ENCODE results near the gene NISCH.

The NISCH gene

DNA sequence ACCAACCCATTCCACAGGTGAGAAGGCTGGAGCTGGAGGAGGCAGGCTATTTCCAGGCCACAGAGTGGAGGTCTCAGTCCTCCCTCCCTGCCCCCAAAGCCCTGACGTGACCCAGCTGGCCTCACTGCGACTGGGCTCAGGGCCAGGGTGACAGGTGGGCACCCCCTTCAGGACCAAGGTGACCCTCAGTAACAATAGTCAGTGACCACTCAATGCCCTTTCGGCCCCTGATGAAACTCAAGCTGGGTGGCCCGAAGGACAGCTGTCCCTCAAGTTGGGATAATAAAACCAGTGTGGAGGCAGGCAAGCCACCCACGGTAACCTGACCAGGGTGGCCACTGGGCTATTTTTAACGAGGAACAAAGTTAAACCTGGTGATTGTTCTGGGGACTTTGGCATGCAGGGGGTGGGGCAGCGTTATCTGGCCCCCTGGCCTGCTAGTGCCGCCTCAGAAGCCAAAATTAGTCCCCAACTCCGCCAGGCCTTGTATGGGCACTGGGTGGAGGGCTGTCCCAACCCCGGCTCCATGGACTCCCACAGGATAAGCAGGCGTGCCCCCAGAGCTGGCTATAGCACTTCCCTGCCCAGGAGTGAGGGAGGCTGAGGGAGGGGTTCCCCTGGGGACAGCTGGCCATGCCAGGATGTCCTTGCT, 2.7 kb upstream of the NISCH start:
- TF ChIP-seq, protein P1, sequence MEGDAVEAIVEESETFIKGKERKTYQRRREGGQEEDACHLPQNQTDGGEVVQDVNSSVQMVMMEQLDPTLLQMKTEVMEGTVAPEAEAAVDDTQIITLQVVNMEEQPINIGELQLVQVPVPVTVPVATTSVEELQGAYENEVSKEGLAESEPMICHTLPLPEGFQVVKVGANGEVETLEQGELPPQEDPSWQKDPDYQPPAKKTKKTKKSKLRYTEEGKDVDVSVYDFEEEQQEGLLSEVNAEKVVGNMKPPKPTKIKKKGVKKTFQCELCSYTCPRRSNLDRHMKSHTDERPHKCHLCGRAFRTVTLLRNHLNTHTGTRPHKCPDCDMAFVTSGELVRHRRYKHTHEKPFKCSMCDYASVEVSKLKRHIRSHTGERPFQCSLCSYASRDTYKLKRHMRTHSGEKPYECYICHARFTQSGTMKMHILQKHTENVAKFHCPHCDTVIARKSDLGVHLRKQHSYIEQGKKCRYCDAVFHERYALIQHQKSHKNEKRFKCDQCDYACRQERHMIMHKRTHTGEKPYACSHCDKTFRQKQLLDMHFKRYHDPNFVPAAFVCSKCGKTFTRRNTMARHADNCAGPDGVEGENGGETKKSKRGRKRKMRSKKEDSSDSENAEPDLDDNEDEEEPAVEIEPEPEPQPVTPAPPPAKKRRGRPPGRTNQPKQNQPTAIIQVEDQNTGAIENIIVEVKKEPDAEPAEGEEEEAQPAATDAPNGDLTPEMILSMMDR (IDR thresholded peaks at IDR 0.05; ENCODE audit: control insufficient read depth, extremely low read depth, insufficient read depth): no peak
- H3K4me3 ChIP-seq (ENCODE audit: low read depth, low read length): no peak overlapping the region
- no peak for DNase-seq (ENCODE audit: low read depth)

DNA sequence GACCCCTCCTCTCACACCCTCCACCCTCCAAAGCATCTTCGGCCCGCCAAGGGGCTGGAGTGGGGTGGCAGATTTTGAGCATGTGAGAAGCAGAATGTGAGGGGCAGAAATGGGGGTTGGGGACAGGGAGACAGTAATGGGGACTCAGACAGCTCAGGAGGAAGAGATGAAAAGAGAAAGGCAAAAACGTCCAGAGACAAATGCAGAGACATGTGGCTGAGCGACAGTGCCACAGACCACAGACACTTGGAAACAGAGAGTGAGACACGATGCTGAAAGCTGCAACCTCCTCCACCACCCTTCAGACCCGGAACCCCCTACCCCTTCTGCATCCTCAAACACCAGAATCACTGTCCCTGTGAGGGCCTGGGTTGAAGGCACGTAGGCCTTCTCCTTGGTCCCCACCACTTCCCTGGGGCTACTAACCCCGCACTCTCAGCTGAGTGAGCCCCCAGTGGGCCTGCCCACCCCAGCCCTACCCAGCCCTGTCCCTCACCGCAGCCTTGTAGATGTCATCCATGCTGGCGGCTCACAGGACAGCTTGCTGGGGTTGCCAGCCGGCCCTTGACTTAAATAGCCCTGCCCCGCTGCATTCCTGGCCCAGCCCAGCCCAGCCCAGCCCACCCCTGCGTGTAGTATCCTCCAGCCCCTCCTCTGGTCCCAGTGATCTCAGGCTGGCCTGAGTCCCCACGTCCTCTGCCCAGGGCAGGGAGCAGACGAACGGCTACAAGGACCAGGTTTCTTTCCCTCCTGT, 1.7 kb upstream of the NISCH start, which contains the start of gene TNNC1:
Gene TNNC1, minus strand, starts transcription at position 546 of the 754 bp plus-strand sequence. Its CDS starts 26 bp downstream, at position 520.
- DNase-seq (ENCODE audit: low read depth): no peak
- peak within 1 kb of the TSS; percentile 75 for H3K4me3 ChIP-seq (ENCODE audit: low read depth, low read length)
- TF ChIP-seq, protein P1 (IDR thresholded peaks at IDR 0.05; ENCODE audit: control insufficient read depth, extremely low read depth, insufficient read depth): no peak

DNA sequence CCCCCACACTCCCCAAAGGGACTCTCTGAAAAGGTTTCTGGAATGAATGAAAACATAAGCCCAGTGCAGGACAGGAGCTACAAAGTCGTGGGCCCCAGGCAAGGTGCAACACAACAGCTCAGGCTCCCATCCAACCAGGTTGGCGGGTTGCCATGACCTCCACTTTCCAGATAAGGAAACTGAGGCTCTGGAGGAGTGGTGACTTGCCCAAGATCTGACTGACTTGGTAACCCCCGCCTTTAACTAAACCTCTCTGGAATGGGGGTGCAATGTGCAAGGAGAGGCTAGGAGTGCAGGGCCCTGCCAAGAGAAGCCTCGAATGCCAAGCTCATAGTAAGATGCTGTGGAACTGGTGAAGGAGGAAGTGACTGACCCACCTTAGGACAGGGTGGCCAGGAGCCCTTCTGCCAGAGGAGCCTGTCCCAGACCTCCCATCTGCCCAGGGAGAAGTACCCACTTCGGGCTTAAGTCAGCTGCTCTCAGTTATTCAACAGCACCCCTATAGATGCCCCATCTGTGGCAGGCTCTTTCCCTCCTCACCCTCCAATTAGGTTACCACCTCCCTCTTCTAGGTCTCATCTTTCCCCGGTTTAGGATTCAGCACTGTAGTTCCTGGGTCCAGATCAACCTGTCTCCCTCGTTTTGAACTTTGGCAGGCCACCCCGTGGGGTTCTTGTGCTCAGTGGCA, 1.0 kb upstream of the NISCH start:
- TF ChIP-seq, protein P1 (IDR thresholded peaks at IDR 0.05; ENCODE audit: control insufficient read depth, extremely low read depth, insufficient read depth): no peak
- H3K4me3 ChIP-seq (ENCODE audit: low read depth, low read length): peak overlapping the region; percentile 75
- DNase-seq (ENCODE audit: low read depth): no peak

DNA sequence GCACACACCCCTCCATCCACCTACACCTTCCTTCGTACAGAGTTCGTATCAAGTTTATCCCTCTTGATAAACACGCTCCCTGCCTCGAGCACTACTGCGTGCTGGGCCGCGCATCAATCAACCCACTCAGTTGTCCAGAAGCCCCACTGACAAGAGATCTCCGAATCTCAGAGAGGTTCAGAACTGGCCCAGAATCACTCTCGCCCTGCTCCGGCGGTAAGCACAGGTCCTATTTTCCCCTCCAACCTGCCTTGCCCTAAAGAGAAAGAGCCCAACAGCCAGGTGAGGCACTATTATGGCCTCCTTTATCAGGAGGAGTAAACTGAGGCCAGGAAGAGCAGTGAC, 494 bp upstream of the NISCH start:
- no peak for DNase-seq (ENCODE audit: low read depth)
- TF ChIP-seq, protein P1 (IDR thresholded peaks at IDR 0.05; ENCODE audit: control insufficient read depth, extremely low read depth, insufficient read depth): no peak
- H3K4me3 ChIP-seq (ENCODE audit: low read depth, low read length): peak overlapping the region; percentile 75

DNA sequence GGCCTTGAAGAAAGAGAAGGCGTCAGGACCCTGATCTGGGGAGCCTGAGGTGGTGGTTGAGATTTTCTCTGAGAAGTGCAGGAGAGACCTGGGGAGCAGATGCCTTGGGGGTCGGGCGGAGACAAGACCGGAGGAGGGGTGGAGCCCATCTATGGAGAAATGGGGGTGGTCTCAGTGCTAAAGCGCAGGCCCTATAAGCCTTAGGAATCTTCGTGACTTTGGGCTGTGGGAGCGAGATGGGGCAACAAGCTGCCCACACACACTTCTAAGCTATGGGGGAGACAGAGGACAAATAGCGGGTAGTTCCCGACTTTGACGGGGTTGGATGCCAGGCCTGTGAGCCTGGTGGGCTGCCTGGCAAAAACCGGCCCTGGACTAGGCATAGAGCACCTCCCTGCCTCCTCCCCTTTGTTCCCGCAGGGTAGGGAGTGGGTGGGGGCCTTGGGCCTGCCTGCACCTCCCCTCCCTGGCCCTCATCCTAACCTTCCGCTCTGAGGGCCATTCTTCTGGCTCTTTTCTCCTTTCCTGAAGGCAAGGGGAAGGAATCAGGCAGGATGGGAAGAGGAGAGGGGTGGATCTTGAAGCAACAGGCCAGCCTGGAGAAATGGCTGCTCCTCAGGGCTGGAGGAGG, 880 bp downstream of the NISCH start:
- TF ChIP-seq, protein P1 (IDR thresholded peaks at IDR 0.05; ENCODE audit: control insufficient read depth, extremely low read depth, insufficient read depth): no peak
- H3K4me3 ChIP-seq (ENCODE audit: low read depth, low read length): peak overlapping the region; percentile 75
- DNase-seq (ENCODE audit: low read depth): no peak

DNA sequence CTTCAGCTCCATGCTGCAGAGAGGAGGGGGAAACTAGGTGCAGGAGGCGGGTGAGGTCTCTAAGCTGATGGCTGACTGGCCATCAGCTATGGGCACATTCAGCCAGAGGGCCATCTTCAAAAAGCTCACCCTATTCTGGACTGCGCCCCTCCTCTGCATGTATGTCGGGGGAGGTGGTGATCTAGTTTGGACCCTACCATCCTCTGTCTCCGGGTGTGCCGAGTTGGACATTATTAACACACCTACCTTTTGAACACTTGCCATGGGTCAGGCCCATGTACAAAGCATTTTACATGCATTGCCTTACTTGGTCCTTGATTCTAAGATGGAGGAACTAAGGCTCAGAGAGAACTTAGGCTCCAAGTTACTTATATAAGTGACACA, 1.4 kb downstream of the NISCH start:
- H3K4me3 ChIP-seq (ENCODE audit: low read depth, low read length): peak overlapping the region; percentile 75
- TF ChIP-seq, protein P1 (IDR thresholded peaks at IDR 0.05; ENCODE audit: control insufficient read depth, extremely low read depth, insufficient read depth): no peak

More for the DNA sequence above, 1.4 kb downstream of the NISCH start:
- DNase-seq (ENCODE audit: low read depth): no peak
